ENCODE measurements around the gene LRRC8E. TPM values are rescaled to one million over a fixed set of nuclear protein-coding genes. Genes with fewer than 3 reads are reported as not detected.

Gene LRRC8E
- total and polyA plus RNA-seq, 2 of the 8 experiments (the other 6 are each of a cell fraction or from before 2014, with no cell fraction given) = 2.7 to 2.9 TPM

GRCh38 chr19:7858109-7858770 is 30.1 kb upstream of the LRRC8E start:
- no peak overlapping the region for H4K5ac ChIP-seq (ENCODE audit: insufficient read length, low read depth, low read length)
- peaks cover 4 to 26% (median 16%) of the 10 kb centered on the region in 4 experiments; a peak in 6 of 7 replicates for H3K4me1 ChIP-seq (replicated peaks in 1 of 4; ENCODE audit: control insufficient read depth in 3 of 4, insufficient read depth in 4 of 4, low read length in 3 of 4)
- no peak overlapping the region for H3K18ac ChIP-seq (ENCODE audit: extremely low read depth, low read length)
- H3K4me2 ChIP-seq (ENCODE audit: insufficient read depth in 1 of 2, low read depth in 2 of 2, low read length in 2 of 2) = peak overlapping the region; percentile 43 to 82
- H2BK12ac ChIP-seq (ENCODE audit: low read depth, low read length) = no peak overlapping the region
- H3K27me3 ChIP-seq (replicated peaks in 1 of 4; ENCODE audit: control insufficient read depth in 3 of 4, extremely low read depth in 1 of 4, insufficient read depth in 3 of 4, low read length in 3 of 4) = peaks cover 0 to 17% (median 12%) of the 10 kb centered on the region in 4 experiments; a peak in 5 of 7 replicates
- H3K56ac ChIP-seq (replicated peaks; ENCODE audit: insufficient read length, low read depth, low read length) = no peak overlapping the region
- H3K9me3 ChIP-seq (ENCODE audit: insufficient read depth in 2 of 2, low read depth in 1 of 2, low read length in 1 of 2) = no peaks in the 10 kb centered on the region
- no peak overlapping the region; the same call in 1 of the 2 replicates for H2BK5ac ChIP-seq (ENCODE audit: low read depth, low read length)
- peaks cover 15% of the 10 kb centered on the region; the same call in 1 of the 2 replicates for H3K23me2 ChIP-seq (ENCODE audit: low read depth, low read length)
- no peak overlapping the region for H2AFZ ChIP-seq (ENCODE audit: low read length)
- H3K23ac ChIP-seq (ENCODE audit: insufficient read length) = no peak overlapping the region
- H3K79me1 ChIP-seq (ENCODE audit: low read depth, low read length) = no peaks in the 10 kb centered on the region
- ChIA-PET CTCF (ENCODE audit: partially characterized antibody) (interaction anchor here (0.8 to 11.2 kb wide), 13 partner anchors 11 to 217 kb away, joined by 3 to 112 read pairs (median 5); partner anchors contain the start of genes SNAPC2, TGFBR3L and TIMM44), POLR2A (ENCODE audit: partially characterized antibody) (interaction anchor here (0.5 to 3.1 kb wide), 16 partner anchors 9 to 292 kb away, joined by 3 to 18 read pairs (median 4); partner anchors contain the start of genes MAP2K7, SNAPC2, TIMM44 and TRAPPC5)
- WGBS, 2 experiments (ENCODE audit: extremely low coverage in 1 of 2, insufficient coverage in 1 of 2, insufficient read length in 1 of 2, insufficient replicate concordance in 2 of 2, low coverage in 1 of 2, low lambda C conversion rate in 2 of 2, missing lambda C conversion rate in 1 of 2) = 10% methylated on average over 14 of the region's 29 CpGs; no CpG with 5 or more reads in 1 of the 2 experiments
- no peaks in the 10 kb centered on the region for H3K79me2 ChIP-seq (ENCODE audit: control insufficient read depth in 1 of 2, insufficient read depth in 2 of 2, low read length in 2 of 2)
- no peak overlapping the region for H3K14ac ChIP-seq (ENCODE audit: insufficient read length)
- no peak overlapping the region for H2AK5ac ChIP-seq (ENCODE audit: low read depth, low read length)
- FAIRE-seq = no peak
- H2BK20ac ChIP-seq (ENCODE audit: low read length) = no peak overlapping the region
- H2BK120ac ChIP-seq (replicated peaks; ENCODE audit: low read depth, low read length) = no peak overlapping the region
- peak in 1 of 2 experiments; percentile 84 for DNase-seq (ENCODE audit: low read depth in 1 of 2, low spot score in 2 of 2)
- H4K91ac ChIP-seq (replicated peaks; ENCODE audit: insufficient read length, low read length) = no peak overlapping the region
- no peak overlapping the region for H3K27ac ChIP-seq (ENCODE audit: low read depth, low read length)
- no peaks in the 10 kb centered on the region for H3K36me3 ChIP-seq (ENCODE audit: control insufficient read depth in 2 of 4, insufficient read depth in 4 of 4, low read length in 3 of 4)
- peak overlapping the region; percentile 75 for H4K8ac ChIP-seq (ENCODE audit: extremely low read depth, insufficient read depth, low read length)
- no peak overlapping the region for H3K9ac ChIP-seq (replicated peaks in 1 of 4; ENCODE audit: extremely low read depth in 1 of 4, low read depth in 3 of 4, low read length in 3 of 4)
- H4K20me1 ChIP-seq (replicated peaks in 1 of 2; ENCODE audit: control insufficient read depth in 1 of 2, insufficient read depth in 2 of 2, low read length in 2 of 2) = peaks cover 0 to 4% of the 10 kb centered on the region in 2 experiments
- H3K4me3 ChIP-seq (ENCODE audit: extremely low read depth in 1 of 4, insufficient read depth in 2 of 4, low read depth in 3 of 4, low read length in 4 of 4) = peak overlapping the region; percentile 10 to 56 (median 16); a peak in 5 of 8 replicates
- H3K4ac ChIP-seq (replicated peaks; ENCODE audit: insufficient read length, low read depth, low read length) = no peak overlapping the region
- peak overlapping the region; percentile 40; the same call in 1 of the 2 replicates for H2BK15ac ChIP-seq (ENCODE audit: low read length)
- TF ChIP-seq EZH2 (IDR thresholded peaks at IDR 0.05; ENCODE audit: low read depth, low read length, severe bottlenecking) (no peak), ASH2L (IDR thresholded peaks at IDR 0.05; ENCODE audit: low read length) (peak; percentile 25), KDM4A (IDR thresholded peaks at IDR 0.05; ENCODE audit: low read depth, low read length, severe bottlenecking) (peak; percentile 33), EGR1 (IDR thresholded peaks at IDR 0.05; ENCODE audit: borderline replicate concordance, low read depth, low read length) (peak; percentile 10; the same call in 1 of the 2 replicates), SRF (IDR thresholded peaks at IDR 0.05; ENCODE audit: low read depth, low read length) (0 out of 2 replicates have a peak, but pooled peaks have one; percentile 30), KDM5A (IDR thresholded peaks at IDR 0.05; ENCODE audit: low read length) (no peak), HDAC2 (IDR thresholded peaks at IDR 0.05; ENCODE audit: borderline replicate concordance in 1 of 2, low read depth in 2 of 2, low read length in 2 of 2) (no peak), CREB1 (IDR thresholded peaks at IDR 0.05) (peak; percentile 91), SP1 (IDR thresholded peaks at IDR 0.05; ENCODE audit: low read depth, low read length) (no peak), KDM1A (IDR thresholded peaks at IDR 0.05; ENCODE audit: borderline replicate concordance, low read length) (peak; percentile 56; the same call in 1 of the 2 replicates), USF2 (IDR thresholded peaks at IDR 0.05; ENCODE audit: low read length) (no peak)

All from H1 (cell line).